Neural cell (in vitro differentiated cells): ENCODE results near the gene KIAA0586. TPM values are rescaled to one million over a fixed set of nuclear protein-coding genes. Genes with fewer than 3 reads are reported as not detected.

Source experiments
- H2AFZ ChIP-seq: fragments of 200-600, 300-800 bp; sonication (generic), shearing (Covaris generic); 2 replicates; pipeline ENCODE4 v1.6.0; 2014; ENCODE audit warnings: low read depth, mild to moderate bottlenecking, antibody characterized with exemption, low read length, moderate library complexity
- H3F3A ChIP-seq: fragments of 200-600 bp; shearing (Covaris generic); 2 replicates; pipeline ENCODE4 v1.6.1; 2016; ENCODE audit warnings: mild to moderate bottlenecking, moderate library complexity, mixed read lengths, antibody characterized with exemption, low read length; ENCODE audit not compliant: insufficient read depth, poor library complexity, severe bottlenecking
- H3K27ac ChIP-seq: fragments of 200-600, 300-800 bp; sonication (generic), shearing (Covaris generic); 2 replicates; pipeline ENCODE4 v1.5.1; 2014; ENCODE audit warnings: mild to moderate bottlenecking, low read length, moderate library complexity
- H3K27me3 ChIP-seq: fragments of 300-800, 200-600 bp; sonication (generic), shearing (Covaris generic); 2 replicates; pipeline ENCODE4 v1.6.0; 2014; ENCODE audit warnings: mild to moderate bottlenecking, low read depth, low read length, moderate library complexity; ENCODE audit not compliant: insufficient read depth
- H3K36me3 ChIP-seq: fragments of 300-800, 200-600 bp; sonication (generic), shearing (Covaris generic); 2 replicates; pipeline ENCODE4 v1.5.1; 2014; ENCODE audit warnings: mild to moderate bottlenecking, antibody characterized with exemption, low read length, moderate library complexity; ENCODE audit not compliant: insufficient read depth
- H3K4me2 ChIP-seq: fragments of 300-800, 200-600 bp; sonication (generic), shearing (Covaris generic); 2 replicates; pipeline ENCODE4 v1.6.0; 2014; ENCODE audit warnings: mild to moderate bottlenecking, low read length
- H3K4me3 ChIP-seq: fragments of 300-800, 200-600 bp; sonication (generic), shearing (Covaris generic); 2 replicates; pipeline ENCODE4 v1.5.1; 2014; ENCODE audit warnings: mild to moderate bottlenecking, low read length, moderate library complexity
- H3K79me2 ChIP-seq: fragments of 200-600 bp; shearing (Covaris generic); replicated peaks from 2 replicates; pipeline ENCODE4 v1.6.0; 2014; ENCODE audit warnings: mild to moderate bottlenecking, low read length, moderate library complexity; ENCODE audit not compliant: insufficient read depth
- H3K9ac ChIP-seq: fragments of 300-800, 200-600 bp; sonication (generic), shearing (Covaris generic); 2 replicates; pipeline ENCODE4 v1.6.1; 2016; ENCODE audit warnings: mild to moderate bottlenecking, low read length, mixed read lengths
- H3K9me2 ChIP-seq: fragments of 200-600 bp; shearing (Covaris generic); 2 replicates; pipeline ENCODE4 v1.6.1; 2016; ENCODE audit warnings: mild to moderate bottlenecking, low read length, mixed read lengths; ENCODE audit not compliant: insufficient read depth
- H3K9me3 ChIP-seq: fragments of 200-600, 300-800 bp; sonication (generic), shearing (Covaris generic); 2 replicates; pipeline ENCODE4 v1.6.1; 2016; ENCODE audit warnings: mild to moderate bottlenecking, mixed run types, low read length, moderate library complexity, mixed read lengths
- H4K20me1 ChIP-seq: fragments of 200-600 bp; shearing (Covaris generic); 2 replicates; pipeline ENCODE4 v1.6.1; 2016; ENCODE audit warnings: mild to moderate bottlenecking, mixed run types; ENCODE audit not compliant: insufficient read depth
- EP300 ChIP-seq: fragments of 450-650 bp; conservative IDR thresholded peaks from 2 replicates; pipeline ENCODE4 v1.6.1; 2014; ENCODE audit warnings: antibody characterized with exemption, mild to moderate bottlenecking, moderate library complexity; ENCODE audit not compliant: poor library complexity, severe bottlenecking
- EZH2 ChIP-seq: fragments of 200-600, 300-800 bp; shearing (Covaris generic), sonication (generic); IDR thresholded peaks from 2 replicates; pipeline ENCODE4 v1.6.1; 2014; ENCODE audit warnings: antibody characterized with exemption, low read length, borderline replicate concordance, mild to moderate bottlenecking; ENCODE audit not compliant: insufficient read depth, poor library complexity, severe bottlenecking
- POLR2AphosphoS5 ChIP-seq: IDR thresholded peaks from 2 replicates; pipeline ENCODE4 v1.6.1; 2012
- RAD21 ChIP-seq: fragments of 450-650 bp; conservative IDR thresholded peaks from 2 replicates; pipeline ENCODE4 v1.6.1; 2014; ENCODE audit warnings: antibody characterized with exemption, mild to moderate bottlenecking, moderate library complexity
- TAF1 ChIP-seq: IDR thresholded peaks from 2 replicates; pipeline ENCODE4 v1.6.1; 2012; ENCODE audit warnings: low read depth
- polyA plus RNA-seq: library from polyadenylated mRNA; depleted of rRNA; stranded (reverse); fragments of >200 nt; gene quantifications from 2 replicates; pipeline ENCODE4 v1.2.3, GENCODE V29; 2014
- TF ChIP-seq, protein P1 (sequence below): fragments of 450-650 bp; IDR thresholded peaks from 2 replicates; pipeline ENCODE4 v1.5.1; 2014; ENCODE audit warnings: antibody characterized with exemption, mild to moderate bottlenecking, moderate library complexity; ENCODE audit not compliant: poor library complexity, severe bottlenecking

Gene KIAA0586
- polyA plus RNA-seq, 1 donor from 2014 or later: 8.0 TPM

DNA sequence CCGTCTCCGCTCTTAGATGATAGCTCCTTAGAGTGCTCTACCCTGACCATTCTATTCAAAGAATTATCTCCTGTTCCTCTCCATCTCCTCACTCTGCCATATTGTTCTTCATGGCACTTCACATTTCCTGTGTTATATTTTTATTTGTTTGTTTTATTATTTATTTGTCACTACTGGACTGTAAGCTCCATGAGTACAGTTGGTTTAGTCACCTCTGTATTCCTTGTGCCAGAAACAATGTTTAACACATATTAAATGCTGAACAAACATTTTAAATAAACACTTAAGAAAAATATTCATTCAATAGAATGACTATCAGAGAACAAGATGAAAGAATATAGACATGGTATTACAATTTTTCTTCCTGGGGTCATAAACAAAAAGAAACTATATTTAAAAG lies 35.6 kb downstream of the KIAA0586 start:
- Histone ChIP-seq H3K9me3 (no peaks in the 10 kb centered on the region), H3K36me3 (no peaks in the 10 kb centered on the region), H3K27ac (no peak overlapping the region), H3K9me2 (no peaks in the 10 kb centered on the region), H2AFZ (no peak overlapping the region), H3K4me3 (no peak overlapping the region), H3K27me3 (no peaks in the 10 kb centered on the region), H3K79me2 (no peaks in the 10 kb centered on the region), H3F3A (no peaks in the 10 kb centered on the region), H4K20me1 (no peaks in the 10 kb centered on the region), H3K4me2 (no peak overlapping the region), H3K9ac (no peak overlapping the region)
- TF ChIP-seq, protein P1, sequence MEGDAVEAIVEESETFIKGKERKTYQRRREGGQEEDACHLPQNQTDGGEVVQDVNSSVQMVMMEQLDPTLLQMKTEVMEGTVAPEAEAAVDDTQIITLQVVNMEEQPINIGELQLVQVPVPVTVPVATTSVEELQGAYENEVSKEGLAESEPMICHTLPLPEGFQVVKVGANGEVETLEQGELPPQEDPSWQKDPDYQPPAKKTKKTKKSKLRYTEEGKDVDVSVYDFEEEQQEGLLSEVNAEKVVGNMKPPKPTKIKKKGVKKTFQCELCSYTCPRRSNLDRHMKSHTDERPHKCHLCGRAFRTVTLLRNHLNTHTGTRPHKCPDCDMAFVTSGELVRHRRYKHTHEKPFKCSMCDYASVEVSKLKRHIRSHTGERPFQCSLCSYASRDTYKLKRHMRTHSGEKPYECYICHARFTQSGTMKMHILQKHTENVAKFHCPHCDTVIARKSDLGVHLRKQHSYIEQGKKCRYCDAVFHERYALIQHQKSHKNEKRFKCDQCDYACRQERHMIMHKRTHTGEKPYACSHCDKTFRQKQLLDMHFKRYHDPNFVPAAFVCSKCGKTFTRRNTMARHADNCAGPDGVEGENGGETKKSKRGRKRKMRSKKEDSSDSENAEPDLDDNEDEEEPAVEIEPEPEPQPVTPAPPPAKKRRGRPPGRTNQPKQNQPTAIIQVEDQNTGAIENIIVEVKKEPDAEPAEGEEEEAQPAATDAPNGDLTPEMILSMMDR: no peak

DNA sequence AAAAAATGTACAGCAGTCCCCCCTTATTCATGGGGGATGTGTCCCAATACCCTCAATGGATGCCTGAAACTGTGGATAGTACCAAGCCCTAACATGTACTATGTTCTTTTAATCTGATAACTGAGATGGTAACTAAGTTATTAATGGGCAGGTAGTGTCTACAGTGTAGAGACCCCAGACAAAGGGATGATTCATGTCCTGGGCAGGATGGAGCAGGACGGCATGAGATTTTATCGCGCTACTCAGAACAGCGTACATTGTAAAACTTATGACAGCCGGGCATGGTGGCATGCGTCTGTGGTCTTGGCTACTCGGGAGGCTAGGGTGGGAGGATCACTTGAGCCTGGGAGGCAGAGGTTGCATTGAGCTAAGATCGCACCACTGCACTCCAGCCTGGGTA lies 37.1 kb downstream of the KIAA0586 start:
- Histone ChIP-seq H3K9me3 (no peaks in the 10 kb centered on the region), H3K9ac (no peak overlapping the region), H3K27me3 (no peaks in the 10 kb centered on the region), H3K36me3 (no peaks in the 10 kb centered on the region), H3K9me2 (no peaks in the 10 kb centered on the region), H3K4me3 (no peak overlapping the region), H3F3A (no peaks in the 10 kb centered on the region), H4K20me1 (no peaks in the 10 kb centered on the region), H3K4me2 (no peak overlapping the region), H3K79me2 (no peaks in the 10 kb centered on the region), H3K27ac (no peak overlapping the region), H2AFZ (no peak overlapping the region)
- TF ChIP-seq TAF1 (no peak), EZH2 (no peak), RAD21 (no peak), POLR2AphosphoS5 (no peak), EP300 (no peak)
- TF ChIP-seq, protein P1: no peak

DNA sequence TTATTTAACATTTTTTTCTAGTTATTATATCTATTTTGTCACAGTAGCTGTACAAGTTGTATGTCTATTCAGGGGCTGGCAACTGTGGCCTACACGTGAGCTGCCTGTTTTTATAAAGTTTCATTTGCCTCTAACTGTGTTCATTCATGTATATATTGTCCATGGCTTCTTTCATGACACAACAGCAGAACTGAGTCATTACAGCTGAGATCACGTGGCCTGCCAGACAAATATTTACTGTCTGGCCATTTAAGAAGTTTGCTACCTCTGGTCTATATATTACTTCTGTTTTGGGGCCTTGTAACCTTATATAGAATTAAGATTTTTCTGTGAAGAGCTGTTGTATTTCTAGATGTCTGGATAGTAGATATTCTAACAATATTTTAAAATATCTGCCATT lies 37.9 kb downstream of the KIAA0586 start:
- Histone ChIP-seq H3K9me2 (no peaks in the 10 kb centered on the region), H3K4me3 (no peak overlapping the region), H3K27ac (no peak overlapping the region), H3K9me3 (no peaks in the 10 kb centered on the region), H3K9ac (no peak overlapping the region), H3F3A (no peaks in the 10 kb centered on the region), H3K79me2 (no peaks in the 10 kb centered on the region), H3K36me3 (no peaks in the 10 kb centered on the region), H3K4me2 (no peak overlapping the region), H2AFZ (no peak overlapping the region), H4K20me1 (no peaks in the 10 kb centered on the region), H3K27me3 (no peaks in the 10 kb centered on the region)
- TF ChIP-seq, protein P1: no peak
- no peak for TF ChIP-seq POLR2AphosphoS5
